ENCODE data around the gene FBXL4. TPM values are rescaled to one million over a fixed set of nuclear protein-coding genes. Genes with fewer than 3 reads are reported as not detected.

The FBXL4 gene
- polyA plus RNA-seq, 1 donor from 2014 or later = 9.7 TPM

DNA sequence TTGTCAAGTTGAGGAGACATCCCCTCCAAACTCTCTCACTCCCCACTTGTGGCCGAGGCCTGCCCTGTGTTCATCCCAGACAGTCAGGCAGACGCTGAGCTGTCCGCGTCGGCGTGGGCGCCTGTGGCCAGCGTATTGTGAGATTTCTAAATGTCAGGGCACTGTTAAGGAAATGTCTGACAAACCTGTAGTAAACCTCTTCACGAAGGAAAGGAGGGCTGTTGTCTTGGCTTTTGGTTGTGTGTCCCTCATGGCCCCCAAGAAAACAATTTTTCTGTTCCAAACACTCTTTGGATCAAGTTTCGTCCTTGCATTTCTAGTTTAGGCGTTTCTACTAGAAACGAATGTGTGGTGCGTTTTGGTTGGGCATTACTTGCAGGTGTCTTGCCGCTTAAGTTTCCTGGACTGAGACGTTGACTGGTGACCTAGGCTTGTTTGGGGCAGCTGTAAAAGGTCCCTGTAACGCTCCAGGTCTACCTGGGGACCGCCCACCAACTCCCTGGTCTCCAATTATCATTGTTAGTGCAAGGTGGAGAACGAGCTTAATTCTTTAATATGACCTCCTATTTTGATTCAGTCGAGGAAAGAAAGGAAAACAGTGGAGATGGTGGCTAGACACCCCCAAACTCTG is 122.0 kb downstream of the FBXL4 start:
- H3K27me3 ChIP-seq (ENCODE audit: insufficient read depth, low read depth, low read length) = peaks cover 81% of the 10 kb centered on the region
- H3K9me3 ChIP-seq (ENCODE audit: low read length) = no peaks in the 10 kb centered on the region
- TF ChIP-seq SMC3 (conservative IDR thresholded peaks at IDR 0.05; ENCODE audit: poor library complexity) (no peak), RAD21 (conservative IDR thresholded peaks at IDR 0.05) (no peak), TAF1 (IDR thresholded peaks at IDR 0.05; ENCODE audit: low read depth) (no peak), POLR2AphosphoS5 (IDR thresholded peaks at IDR 0.05) (peak; percentile 23), EZH2 (IDR thresholded peaks at IDR 0.05; ENCODE audit: borderline replicate concordance, insufficient read depth, low read length, poor library complexity, severe bottlenecking) (no peak), EP300 (conservative IDR thresholded peaks at IDR 0.05; ENCODE audit: poor library complexity, severe bottlenecking) (no peak), MXI1 (conservative IDR thresholded peaks at IDR 0.05; ENCODE audit: poor library complexity, severe bottlenecking) (no peak)
- TF ChIP-seq, protein P1, sequence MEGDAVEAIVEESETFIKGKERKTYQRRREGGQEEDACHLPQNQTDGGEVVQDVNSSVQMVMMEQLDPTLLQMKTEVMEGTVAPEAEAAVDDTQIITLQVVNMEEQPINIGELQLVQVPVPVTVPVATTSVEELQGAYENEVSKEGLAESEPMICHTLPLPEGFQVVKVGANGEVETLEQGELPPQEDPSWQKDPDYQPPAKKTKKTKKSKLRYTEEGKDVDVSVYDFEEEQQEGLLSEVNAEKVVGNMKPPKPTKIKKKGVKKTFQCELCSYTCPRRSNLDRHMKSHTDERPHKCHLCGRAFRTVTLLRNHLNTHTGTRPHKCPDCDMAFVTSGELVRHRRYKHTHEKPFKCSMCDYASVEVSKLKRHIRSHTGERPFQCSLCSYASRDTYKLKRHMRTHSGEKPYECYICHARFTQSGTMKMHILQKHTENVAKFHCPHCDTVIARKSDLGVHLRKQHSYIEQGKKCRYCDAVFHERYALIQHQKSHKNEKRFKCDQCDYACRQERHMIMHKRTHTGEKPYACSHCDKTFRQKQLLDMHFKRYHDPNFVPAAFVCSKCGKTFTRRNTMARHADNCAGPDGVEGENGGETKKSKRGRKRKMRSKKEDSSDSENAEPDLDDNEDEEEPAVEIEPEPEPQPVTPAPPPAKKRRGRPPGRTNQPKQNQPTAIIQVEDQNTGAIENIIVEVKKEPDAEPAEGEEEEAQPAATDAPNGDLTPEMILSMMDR (IDR thresholded peaks at IDR 0.05; ENCODE audit: poor library complexity, severe bottlenecking) = no peak
- TF ChIP-seq, protein P2, sequence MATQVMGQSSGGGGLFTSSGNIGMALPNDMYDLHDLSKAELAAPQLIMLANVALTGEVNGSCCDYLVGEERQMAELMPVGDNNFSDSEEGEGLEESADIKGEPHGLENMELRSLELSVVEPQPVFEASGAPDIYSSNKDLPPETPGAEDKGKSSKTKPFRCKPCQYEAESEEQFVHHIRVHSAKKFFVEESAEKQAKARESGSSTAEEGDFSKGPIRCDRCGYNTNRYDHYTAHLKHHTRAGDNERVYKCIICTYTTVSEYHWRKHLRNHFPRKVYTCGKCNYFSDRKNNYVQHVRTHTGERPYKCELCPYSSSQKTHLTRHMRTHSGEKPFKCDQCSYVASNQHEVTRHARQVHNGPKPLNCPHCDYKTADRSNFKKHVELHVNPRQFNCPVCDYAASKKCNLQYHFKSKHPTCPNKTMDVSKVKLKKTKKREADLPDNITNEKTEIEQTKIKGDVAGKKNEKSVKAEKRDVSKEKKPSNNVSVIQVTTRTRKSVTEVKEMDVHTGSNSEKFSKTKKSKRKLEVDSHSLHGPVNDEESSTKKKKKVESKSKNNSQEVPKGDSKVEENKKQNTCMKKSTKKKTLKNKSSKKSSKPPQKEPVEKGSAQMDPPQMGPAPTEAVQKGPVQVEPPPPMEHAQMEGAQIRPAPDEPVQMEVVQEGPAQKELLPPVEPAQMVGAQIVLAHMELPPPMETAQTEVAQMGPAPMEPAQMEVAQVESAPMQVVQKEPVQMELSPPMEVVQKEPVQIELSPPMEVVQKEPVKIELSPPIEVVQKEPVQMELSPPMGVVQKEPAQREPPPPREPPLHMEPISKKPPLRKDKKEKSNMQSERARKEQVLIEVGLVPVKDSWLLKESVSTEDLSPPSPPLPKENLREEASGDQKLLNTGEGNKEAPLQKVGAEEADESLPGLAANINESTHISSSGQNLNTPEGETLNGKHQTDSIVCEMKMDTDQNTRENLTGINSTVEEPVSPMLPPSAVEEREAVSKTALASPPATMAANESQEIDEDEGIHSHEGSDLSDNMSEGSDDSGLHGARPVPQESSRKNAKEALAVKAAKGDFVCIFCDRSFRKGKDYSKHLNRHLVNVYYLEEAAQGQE (IDR thresholded peaks at IDR 0.05; ENCODE audit: borderline replicate concordance) = no peak
- H3K4me3 ChIP-seq (ENCODE audit: low read length) = no peak overlapping the region
- H3F3A ChIP-seq (ENCODE audit: insufficient read depth, low read length, poor library complexity, severe bottlenecking) = peaks cover 4% of the 10 kb centered on the region
- no peaks in the 10 kb centered on the region for H4K20me1 ChIP-seq (ENCODE audit: insufficient read depth)
- H3K9ac ChIP-seq (ENCODE audit: low read length) = no peak overlapping the region
- H3K9me2 ChIP-seq (ENCODE audit: insufficient read depth, low read length) = no peaks in the 10 kb centered on the region
- H2AFZ ChIP-seq (ENCODE audit: low read depth, low read length) = no peak overlapping the region
- H3K79me2 ChIP-seq (replicated peaks; ENCODE audit: insufficient read depth, low read length) = no peaks in the 10 kb centered on the region
- no peaks in the 10 kb centered on the region for H3K36me3 ChIP-seq (ENCODE audit: insufficient read depth, low read length)
- no peak overlapping the region for H3K27ac ChIP-seq (ENCODE audit: low read length)
- no peak overlapping the region for H3K4me2 ChIP-seq (ENCODE audit: low read length)

DNA sequence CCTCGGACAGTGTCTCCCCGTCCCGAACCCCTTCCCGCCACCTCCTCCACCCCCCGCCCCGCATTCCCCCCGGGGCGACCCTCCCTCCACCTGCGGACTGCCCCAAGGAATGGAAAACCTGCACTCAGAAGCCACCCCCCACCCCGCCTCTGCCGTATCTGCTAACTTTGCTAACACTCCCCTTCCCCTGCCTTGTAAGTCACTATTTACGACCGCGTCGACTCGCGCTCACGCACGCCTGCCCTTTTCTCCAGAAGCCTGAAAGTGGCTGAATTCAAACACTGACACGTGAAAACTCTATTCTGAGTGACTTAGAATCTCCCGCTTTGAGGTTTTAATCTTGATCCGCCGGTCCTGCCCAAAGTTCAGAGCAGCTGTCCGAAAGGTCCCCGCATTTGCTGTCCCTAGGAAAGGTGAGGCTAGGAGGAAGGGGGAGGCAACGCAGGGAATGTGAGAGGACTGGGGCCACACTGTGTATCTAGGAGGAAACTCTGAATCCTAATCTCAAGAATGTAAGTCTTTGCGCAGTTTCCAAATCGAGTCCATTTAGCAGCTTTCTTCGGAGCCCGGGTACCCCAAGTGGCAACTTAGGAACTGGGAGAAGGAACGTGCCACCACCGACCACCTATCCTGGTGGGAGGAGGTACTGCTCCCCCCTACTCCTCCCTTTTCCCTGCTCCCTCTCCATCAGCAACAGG is 122.7 kb downstream of the FBXL4 start:
- H3K9me3 ChIP-seq (ENCODE audit: low read length) = no peaks in the 10 kb centered on the region
- peaks cover 75% of the 10 kb centered on the region for H3K27me3 ChIP-seq (ENCODE audit: insufficient read depth, low read depth, low read length)
- H4K20me1 ChIP-seq (ENCODE audit: insufficient read depth) = no peaks in the 10 kb centered on the region
- H3K27ac ChIP-seq (ENCODE audit: low read length) = no peak overlapping the region
- no peaks in the 10 kb centered on the region for H3K9me2 ChIP-seq (ENCODE audit: insufficient read depth, low read length)
- peak overlapping the region; percentile 57 for H3K4me2 ChIP-seq (ENCODE audit: low read length)
- no peak overlapping the region for H3K9ac ChIP-seq (ENCODE audit: low read length)
- H3K4me3 ChIP-seq (ENCODE audit: low read length) = peak overlapping the region; percentile 62
- H3K36me3 ChIP-seq (ENCODE audit: insufficient read depth, low read length) = no peaks in the 10 kb centered on the region
- no peak for TF ChIP-seq RAD21 (conservative IDR thresholded peaks at IDR 0.05)
- no peak for TF ChIP-seq EZH2 (IDR thresholded peaks at IDR 0.05; ENCODE audit: borderline replicate concordance, insufficient read depth, low read length, poor library complexity, severe bottlenecking)
- TF ChIP-seq, protein P2 (IDR thresholded peaks at IDR 0.05; ENCODE audit: borderline replicate concordance) = no peak
- TF ChIP-seq SMC3 (conservative IDR thresholded peaks at IDR 0.05; ENCODE audit: poor library complexity) = no peak
- TF ChIP-seq POLR2AphosphoS5 (IDR thresholded peaks at IDR 0.05) = no peak
- TF ChIP-seq MXI1 (conservative IDR thresholded peaks at IDR 0.05; ENCODE audit: poor library complexity, severe bottlenecking) = no peak
- TF ChIP-seq, protein P1 (IDR thresholded peaks at IDR 0.05; ENCODE audit: poor library complexity, severe bottlenecking) = no peak
- TF ChIP-seq EP300 (conservative IDR thresholded peaks at IDR 0.05; ENCODE audit: poor library complexity, severe bottlenecking) = no peak
- no peak for TF ChIP-seq TAF1 (IDR thresholded peaks at IDR 0.05; ENCODE audit: low read depth)
- H3K79me2 ChIP-seq (replicated peaks; ENCODE audit: insufficient read depth, low read length) = no peaks in the 10 kb centered on the region
- H2AFZ ChIP-seq (ENCODE audit: low read depth, low read length) = no peak overlapping the region
- H3F3A ChIP-seq (ENCODE audit: insufficient read depth, low read length, poor library complexity, severe bottlenecking) = peaks cover 4% of the 10 kb centered on the region
